NCI-H524 (cell line): Measurements from ENCODE around the gene NAA38.
A peak's percentile ranks its signal among the peaks of the same experiment; 100 is the strongest.

Experiments
- DNase-seq, 2 experiments: peaks; one replicate each; lab custom pipeline; 2025; lab: John Stamatoyannopoulos, UW

Gene NAA38, protein sequence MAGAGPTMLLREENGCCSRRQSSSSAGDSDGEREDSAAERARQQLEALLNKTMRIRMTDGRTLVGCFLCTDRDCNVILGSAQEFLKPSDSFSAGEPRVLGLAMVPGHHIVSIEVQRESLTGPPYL

DNA sequence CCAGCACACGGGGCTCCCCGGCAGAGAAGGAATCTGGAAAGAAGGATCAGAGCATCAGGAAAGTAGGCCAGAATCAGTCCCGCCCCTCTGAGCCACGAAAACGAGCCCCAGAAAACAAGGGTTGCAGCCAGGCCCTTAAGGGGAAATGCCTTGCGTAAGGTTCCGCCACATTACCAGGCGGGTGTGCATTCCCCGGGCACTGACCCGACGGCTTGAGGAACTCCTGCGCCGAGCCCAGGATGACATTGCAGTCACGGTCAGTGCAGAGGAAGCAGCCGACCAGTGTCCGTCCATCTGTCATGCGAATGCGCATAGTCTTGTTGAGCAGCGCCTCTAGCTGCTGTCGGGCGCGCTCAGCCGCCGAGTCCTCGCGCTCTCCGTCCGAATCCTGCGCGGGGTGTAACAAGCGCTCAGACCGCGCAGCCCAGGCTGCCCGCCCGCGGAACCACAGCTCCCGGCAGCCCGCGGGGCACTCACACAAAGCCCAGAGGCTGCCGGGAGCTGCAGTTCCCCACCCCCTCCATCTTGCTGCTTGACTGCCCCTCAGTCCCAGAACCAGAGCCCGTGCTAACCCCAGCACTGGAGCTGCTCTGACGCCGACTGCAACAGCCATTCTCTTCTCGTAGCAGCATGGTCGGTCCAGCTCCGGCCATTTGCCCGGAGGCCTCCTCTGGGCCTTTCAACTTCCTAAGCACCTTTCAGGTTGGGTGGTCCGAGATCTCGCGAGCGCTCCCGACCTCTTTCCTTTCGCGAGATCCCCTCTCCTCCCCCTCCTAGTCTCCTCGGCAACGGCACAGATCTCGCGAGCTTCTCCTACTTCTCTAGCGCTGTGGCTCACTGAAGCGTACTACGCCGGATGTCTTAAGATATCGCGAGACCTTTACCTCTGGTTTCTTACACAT lies at the start of gene NAA38:
NAA38 (minus strand) TSS at position 749 of the 902 bp plus-strand sequence; CDS start at position 653, 96 bp downstream.
- peak; percentile 80 to 93 for DNase-seq

DNA sequence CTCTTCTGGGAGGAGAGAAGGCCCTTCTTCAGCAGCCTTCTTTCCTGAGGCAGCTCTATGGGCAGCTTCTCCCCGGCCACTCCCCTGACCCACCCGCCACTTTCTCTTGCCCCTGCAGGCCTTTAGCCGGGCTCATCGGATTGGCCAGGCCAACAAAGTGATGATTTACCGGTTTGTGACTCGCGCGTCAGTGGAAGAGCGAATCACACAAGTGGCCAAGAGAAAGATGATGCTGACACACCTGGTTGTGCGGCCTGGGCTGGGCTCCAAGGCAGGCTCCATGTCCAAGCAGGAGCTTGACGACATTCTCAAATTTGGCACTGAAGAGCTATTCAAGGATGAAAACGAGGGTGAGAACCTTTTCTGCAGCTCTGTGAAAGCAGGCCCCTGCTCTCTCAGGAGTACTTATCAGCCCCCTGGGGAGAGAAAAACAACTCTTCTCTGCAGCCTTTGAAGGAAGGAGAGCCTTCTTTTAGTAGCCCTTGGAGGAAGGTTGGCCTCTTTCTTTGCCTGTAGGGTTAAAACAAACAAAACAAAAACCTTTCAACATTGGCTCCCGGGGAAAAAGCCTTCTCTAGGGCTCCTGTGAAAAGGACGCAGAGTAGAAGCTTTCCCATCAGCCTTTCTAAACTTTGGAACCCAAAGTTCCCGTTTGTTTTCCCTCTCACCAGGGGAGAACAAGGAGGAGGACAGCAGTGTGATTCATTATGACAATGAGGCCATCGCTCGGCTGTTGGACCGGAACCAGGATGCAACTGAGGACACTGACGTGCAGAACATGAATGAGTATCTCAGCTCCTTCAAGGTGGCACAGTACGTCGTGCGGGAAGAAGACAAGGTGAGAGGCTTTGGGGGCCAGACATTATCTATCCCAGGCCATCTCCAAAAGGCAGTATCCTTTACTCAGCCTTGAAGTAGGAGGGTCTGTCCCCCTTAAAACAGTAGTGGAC lies 46.1 kb upstream of the NAA38 start:
- DNase-seq, result no peak

DNA sequence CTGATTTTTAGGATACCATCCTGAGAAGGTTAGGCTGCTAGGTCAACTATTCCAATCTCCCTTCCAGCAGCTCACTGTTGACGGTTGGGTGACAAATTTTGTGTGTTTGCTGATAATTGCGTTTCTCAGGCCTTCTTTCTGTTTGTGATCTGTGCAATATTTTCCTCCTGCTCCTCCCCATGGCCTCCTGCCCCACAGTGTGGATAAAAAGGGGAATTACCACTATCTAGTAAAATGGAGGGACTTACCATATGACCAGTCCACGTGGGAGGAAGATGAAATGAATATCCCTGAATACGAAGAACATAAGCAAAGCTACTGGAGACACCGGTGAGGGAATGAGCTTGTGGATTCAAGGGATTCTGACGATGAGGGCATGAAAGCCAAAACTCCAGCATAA lies 40.4 kb upstream of the NAA38 start:
- DNase-seq, result peak in 1 of 2 experiments; percentile 5

DNA sequence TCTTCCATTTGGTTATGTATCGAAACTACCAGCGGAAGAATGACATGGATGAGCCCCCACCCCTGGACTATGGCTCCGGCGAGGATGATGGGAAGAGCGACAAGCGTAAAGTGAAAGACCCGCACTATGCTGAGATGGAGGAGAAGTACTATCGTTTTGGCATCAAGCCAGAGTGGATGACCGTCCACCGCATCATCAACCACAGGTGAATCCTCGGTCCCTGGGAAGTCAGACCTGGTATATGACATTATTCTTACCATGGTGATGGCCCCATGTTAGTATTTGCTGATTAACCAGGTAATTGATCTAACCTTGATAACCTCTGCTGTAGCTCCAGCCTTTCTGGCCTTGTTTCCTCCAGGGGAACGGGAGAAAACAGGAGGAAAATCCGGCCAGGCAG lies 39.7 kb upstream of the NAA38 start:
- DNase-seq, result no peak

DNA sequence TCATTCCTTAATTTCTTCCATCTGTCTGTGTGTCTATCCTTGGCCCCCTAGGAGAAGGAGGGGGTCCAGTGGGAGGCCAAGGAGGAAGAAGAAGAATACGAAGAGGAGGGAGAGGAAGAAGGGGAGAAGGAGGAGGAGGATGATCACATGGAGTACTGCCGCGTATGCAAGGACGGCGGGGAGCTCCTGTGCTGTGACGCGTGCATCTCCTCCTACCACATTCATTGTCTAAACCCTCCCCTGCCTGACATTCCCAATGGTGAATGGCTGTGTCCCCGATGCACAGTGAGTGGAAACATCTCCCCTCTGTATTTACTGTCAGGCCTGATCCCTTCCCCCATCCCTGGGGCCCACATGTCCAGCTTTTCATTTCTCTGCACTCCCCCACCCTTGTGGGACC lies 37.5 kb upstream of the NAA38 start:
- no peak for DNase-seq

DNA sequence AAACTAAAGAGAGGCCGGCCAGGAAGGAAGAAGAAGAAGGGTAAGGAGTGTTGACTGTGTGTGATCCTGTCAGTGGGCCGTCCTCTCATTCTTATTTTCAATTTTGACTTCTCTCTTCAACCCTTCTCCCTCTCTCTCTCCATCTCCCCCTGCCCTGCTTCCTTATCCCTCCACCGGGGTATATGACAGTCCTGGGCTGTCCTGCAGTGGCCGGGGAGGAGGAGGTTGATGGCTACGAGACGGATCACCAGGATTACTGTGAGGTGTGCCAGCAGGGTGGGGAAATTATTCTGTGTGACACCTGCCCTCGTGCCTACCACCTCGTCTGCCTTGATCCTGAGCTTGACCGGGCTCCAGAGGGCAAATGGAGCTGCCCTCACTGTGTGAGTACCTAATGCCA lies 36.9 kb upstream of the NAA38 start:
- no peak for DNase-seq

DNA sequence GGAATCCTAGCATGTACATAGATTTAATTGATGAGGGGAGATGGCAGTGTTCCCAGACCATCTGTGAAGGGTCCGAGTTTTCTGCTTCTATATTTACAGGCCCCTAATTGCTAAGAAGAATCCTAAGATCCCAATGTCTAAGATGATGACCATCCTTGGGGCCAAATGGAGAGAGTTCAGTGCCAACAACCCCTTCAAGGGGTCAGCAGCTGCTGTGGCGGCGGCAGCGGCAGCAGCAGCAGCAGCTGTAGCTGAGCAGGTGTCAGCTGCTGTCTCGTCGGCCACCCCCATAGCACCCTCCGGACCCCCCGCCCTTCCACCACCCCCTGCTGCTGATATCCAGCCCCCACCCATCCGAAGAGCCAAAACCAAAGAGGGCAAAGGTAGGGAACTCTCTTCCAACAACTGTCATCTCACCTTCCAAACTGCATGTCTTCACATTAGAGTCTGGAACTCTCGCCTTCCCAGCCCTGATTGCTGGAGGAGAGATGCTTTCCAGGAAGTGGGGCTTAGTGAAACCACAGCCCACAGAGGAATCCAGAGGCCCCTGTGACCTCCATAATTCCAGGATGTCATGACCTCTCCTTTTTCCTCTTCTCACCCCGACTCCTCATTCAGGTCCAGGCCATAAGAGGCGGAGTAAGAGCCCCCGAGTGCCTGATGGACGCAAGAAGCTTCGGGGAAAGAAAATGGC lies 36.0 kb upstream of the NAA38 start:
- peak in 1 of 2 experiments; percentile 22 for DNase-seq

DNA sequence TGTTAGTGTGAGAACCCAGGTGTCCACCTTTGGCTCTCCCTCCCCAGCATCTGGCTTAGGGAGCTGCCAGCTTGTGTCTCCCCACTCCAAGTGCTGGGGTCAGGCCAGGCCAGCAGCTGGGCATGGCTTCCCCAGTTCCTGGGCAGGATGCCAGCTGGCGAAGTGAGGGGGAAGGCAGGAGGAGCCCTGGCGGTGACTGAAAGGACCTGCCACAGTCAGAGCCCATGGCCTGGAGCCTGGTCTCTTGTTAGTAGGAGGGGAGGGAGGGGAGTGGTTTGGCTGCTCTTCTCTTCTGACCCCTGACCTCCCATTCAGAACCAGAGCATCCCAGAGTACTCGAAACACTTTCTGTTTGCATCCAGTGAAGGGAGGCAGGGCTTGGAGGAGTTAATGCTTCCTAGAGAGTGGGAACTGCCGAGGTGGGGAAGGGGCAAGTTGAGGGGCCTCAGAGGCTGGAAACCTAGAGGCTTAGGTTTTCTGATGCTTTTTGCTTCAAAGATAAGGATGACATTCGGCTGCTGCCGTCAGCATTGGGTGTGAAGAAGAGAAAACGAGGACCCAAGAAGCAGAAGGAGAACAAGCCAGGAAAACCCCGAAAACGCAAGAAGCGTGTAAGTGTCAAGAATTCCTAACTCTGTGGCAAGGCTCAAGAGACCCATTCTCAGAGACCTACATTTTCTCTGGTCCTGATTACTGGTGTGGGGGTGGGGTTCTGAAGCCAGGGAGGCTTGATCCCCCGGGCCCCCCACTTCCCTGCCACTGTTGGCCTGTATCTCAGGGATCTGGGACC lies 32.0 kb upstream of the NAA38 start:
- peak; percentile 83 to 90 for DNase-seq

DNA sequence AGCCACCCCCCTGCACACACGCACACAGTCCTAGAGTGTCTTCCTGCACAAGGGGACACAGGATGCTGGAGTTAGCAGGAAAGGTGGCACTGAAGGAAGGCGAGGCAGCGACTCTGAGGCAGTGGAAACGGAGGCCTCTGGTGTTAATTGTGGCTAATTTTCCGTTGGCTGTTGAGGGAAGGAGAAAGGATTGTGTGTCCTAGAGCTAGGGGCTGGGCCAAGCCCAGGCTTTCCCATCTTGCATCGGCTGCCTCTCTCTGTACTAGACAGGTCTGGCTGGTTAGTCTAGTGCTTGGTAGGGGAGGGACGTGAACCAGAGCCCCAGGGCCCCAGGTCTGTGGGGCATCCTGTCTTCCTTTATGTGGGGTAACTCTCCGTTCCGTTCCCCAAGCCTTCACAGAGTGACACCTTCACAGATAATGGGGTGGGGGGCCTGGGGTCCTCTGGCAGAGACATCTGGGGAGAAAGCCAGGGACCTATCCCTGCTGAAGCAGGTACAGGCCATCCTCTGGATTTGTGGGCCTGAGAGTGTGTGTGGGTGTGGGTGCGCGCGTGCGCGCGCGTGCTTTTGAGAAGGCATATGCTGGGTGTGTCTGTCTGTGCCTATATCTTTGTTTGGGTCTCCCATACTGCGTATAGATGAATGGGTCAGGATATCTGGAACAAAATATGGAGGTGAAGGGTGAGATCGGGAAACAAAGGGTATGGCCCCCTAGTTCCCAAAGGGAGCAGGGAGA lies 31.0 kb upstream of the NAA38 start, which contains the start of gene CHD3:
CHD3 (plus strand) TSS at position 606 of the 737 bp plus-strand sequence. CDS start 212 bp downstream, outside the sequence.
- DNase-seq, result peak in 1 of 2 experiments; percentile 18

DNA sequence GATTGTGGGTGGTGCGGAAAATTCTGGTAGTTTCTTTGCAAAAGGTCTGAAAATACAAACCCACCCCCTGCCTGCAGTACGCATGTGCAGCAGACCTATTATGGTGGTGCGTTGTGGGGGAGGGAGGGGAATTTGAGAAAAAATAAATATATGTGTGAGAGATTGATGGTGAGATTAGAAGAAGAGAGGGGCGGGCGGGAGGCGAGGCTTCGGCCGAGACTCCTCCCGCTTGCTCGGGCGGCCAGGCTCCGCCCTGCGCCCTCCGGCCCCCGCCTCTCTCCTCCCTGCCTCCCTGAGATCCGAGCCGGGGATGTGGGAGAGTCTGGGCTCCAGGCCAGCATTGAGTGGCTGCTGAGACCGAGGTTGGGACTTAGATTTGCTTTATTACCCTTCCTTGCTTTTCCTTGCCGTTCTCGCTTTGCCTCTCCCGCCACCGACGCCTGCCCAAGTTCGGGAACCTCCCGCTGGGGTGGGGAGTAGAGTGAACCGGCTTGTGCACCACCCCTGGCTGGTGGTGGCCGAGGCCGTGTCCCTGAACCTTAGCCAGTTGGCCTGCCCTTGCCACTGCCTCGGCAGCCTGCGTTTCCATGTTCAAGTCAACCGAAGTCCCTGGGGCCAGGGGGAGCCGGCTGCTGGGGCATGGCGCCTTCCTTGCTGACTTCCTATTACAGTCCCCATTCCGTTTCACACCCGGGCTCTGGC lies 30.3 kb upstream of the NAA38 start:
- DNase-seq, result peak; percentile 80 to 84

DNA sequence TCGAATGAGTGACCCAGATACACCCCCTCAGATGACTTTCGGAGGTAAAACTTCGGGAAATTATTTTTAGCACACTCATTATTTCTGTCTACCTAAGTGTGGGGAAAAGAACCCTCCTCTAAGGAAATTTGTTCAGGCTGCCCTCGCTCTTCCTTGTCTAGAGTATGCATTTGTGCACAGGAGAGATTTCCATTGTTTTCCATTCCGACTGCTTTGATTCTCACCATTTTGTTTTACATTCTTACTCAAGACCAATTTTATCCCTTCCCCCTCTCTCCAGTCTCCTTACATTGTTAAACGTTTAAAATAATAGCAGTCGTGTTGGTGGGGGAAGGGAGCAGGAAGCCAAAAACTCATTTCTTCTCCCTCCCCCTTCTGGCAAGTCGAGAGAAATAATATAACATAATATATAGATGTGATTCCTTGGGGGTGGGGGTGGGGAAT lies 29.7 kb upstream of the NAA38 start:
- no peak for DNase-seq

DNA sequence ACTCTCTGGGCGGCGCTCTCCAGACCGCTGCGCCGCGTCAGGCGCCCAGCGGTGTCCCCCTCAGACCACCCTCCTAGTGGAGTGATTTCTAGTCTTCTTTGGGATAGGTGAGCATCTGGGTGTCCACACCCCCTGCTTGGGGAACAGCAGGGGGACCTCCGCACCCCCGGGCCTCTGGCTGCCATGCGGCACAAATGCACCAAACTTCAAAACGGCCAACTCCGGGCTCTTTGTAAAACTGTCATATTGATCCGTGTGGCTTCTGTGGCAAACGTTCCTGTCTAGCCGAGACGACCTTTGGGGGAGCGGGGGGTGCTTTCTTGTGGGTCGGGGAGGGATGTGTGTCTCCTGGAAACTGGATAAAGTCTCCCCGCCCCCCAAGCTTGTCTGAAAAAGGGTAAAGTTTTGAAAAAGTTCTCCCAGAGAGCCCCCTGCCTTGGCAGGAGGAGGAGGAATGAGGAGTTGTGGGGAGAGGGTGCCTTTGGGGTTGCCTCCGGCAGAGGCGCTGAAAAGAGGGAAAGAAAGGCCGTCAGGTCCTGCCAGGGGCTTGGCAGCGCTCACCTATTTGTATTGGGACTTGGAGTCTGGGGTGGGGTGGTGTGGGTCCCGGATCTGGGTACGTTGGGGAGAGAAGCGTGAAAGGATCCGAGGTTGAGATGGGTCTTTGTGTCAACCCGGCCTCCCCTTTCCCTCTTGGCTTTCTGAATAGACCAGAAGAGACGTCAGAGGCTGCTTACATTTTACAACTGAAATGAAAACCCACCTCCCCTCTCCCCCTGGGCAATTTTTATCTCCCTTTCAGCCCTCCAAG lies 29.1 kb upstream of the NAA38 start:
- DNase-seq, result peak in 1 of 2 experiments; percentile 16

DNA sequence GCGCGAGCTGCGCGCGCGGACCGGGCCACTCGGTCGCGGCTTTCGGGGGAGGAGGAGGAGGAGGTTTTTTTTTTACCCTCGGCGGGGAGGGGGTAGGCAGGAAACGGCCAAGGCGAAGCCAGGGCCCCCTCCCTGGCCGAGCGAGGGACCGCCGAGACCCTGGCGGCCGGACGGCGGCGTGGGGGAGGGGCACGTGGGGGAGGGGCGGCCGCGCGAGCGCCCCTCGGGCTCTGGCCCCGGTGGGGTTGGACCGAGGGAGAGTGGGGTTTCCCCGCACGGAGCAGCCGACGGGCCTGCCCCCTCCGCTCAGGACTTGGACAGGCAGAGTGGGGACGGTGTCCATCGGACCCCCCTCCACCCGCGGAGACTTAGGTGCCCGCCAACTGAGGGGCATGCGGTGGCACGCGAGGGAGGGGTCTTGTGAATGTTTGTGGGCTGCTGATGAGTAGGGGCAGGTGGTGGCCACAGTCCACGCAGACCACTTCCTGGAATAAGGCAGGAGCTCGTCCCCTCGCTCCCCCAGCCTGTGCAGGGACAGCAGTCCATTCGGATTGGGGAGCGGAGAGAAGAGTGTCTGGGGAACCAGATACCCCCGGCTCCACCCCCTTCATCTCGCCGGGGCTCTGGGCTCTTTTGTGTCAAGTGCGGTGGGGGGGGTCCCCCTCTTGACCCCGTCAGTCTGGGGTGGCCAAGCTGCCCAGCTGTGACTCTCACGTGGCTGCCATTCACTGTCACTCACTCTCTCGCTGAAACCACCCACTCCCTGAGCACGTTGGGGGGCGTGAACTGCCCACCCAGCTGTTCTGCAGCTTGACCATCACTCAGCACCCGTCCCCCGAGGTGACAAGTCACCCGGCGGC lies 28.2 kb upstream of the NAA38 start:
- DNase-seq, result peak; percentile 13 to 51

DNA sequence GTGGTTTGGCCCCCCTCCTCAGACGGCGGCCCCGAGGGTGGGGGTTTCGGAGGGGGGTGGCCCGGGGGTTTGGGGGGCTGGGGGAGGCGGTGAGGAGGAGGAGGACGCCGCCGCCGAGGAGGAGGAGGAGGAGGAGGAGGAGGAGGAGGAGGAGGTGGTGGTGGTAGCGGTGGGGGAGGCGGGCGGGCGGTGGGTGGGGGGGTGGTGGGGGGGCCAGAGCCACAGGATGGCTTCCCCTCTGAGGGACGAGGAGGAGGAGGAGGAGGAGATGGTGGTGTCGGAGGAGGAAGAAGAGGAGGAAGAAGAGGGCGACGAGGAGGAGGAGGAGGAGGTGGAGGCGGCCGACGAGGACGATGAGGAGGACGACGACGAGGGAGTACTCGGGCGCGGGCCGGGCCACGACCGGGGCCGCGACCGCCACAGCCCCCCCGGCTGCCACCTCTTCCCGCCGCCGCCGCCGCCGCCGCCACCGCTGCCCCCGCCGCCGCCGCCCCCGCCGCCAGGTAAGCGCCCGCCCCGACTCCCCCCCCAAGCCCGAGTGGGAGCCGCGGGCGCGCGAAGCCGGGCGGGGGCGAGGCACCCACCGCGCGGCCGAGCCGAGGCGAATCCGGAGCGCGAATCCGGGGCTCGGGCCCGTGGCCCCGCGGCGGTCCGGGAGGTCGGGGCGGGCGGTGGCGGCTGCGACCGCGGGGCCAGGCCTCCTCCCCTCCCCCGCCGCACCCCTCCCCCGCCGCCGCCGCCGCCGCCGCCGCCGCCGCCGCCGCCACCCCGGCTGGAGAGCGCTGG lies 27.4 kb upstream of the NAA38 start:
- DNase-seq, result no peak

DNA sequence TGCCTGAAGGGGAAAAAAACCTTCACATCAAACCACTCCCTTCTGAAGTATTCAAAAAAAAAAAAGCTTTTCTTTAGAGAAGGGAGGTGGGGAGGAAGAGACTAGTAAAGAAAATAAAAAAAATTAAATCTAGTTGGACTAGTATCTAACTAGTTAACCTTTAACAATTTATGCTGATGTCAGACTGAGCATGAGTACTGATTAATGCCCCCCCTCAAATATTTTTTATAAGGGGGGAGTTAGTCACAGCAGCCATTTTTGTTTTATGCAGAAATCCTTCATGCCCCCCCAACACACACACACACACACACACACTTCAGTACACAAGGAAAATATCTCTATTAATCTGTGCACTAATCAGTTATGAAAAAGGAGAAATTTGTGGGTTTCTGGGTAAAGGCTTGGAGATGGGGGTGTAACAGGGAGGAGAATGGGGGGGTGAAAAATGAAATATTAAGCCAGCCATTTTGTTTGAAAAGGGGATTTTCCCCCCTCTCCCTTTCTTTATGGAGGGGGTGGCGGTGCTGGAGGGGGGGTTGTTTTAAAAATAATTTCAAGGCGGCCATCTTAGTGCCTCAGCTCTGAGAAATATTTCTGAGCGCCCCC lies 26.5 kb upstream of the NAA38 start:
- peak in 1 of 2 experiments; percentile 31 for DNase-seq

DNA sequence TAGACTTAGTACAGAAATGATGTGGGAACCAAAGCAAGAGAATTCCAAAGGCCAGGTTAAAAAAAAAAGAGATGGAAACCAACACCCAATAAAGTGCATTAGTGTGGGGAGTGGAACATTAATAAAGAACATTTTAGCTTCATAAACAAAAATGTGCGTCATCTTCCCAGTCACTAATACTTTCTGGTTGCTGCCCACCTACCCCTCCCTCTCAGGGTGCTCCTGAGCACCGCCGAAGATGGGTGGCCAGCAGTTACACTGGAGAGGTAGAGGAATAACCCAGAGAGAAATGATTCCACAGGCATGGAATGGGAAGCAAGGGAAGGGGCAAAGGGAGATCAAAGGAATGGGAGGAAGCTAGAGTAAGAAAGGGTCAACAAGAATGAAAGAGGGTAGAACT lies 25.3 kb upstream of the NAA38 start:
- DNase-seq, result no peak
